ENCODE measurements around the gene VSTM2A. TPM values are rescaled to one million over a fixed set of nuclear protein-coding genes. Genes with fewer than 3 reads are reported as not detected.

The VSTM2A gene
- polyA plus RNA-seq, 2 of the 4 experiments (the other 2 are of a cell fraction) = not detected

- Histone ChIP-seq H3K4me3 (no peak overlapping the region), H3K4me1 (no peaks in the 10 kb centered on the region), H3K27ac (no peak overlapping the region), H3K4me2 (no peak overlapping the region), H3K9me3 (no peaks in the 10 kb centered on the region)
- no peak for ATAC-seq
- no peak for TF ChIP-seq ZC3H11A (IDR thresholded peaks at IDR 0.05)
- FAIRE-seq = no peak
- ChIA-PET CTCF (no interaction called here), POLR2A (no interaction called here)
- 20% methylated on average over 15 of the region's 15 CpGs for WGBS (ENCODE audit: missing lambda C conversion rate)
- no peak for DNase-seq (ENCODE audit: low read depth in 1 of 2, low spot score in 1 of 2)
Measured at GRCh38 chr7:54591404-54592386, 49.5 kb downstream of the VSTM2A start.

- ChIA-PET POLR2A (no interaction called here), CTCF (no interaction called here)
- 7% methylated on average over 2 of the region's 2 CpGs for WGBS (ENCODE audit: missing lambda C conversion rate)
- Histone ChIP-seq H3K4me2 (no peak overlapping the region), H3K4me1 (no peaks in the 10 kb centered on the region), H3K9me3 (no peaks in the 10 kb centered on the region), H3K4me3 (no peak overlapping the region), H3K27ac (no peak overlapping the region)
- DNase-seq (ENCODE audit: low read depth in 1 of 2, low spot score in 1 of 2) (no peak), ATAC-seq (no peak), FAIRE-seq (no peak)
- TF ChIP-seq PHF8 (IDR thresholded peaks at IDR 0.05; ENCODE audit: borderline replicate concordance, low read depth) = no peak
- TF ChIP-seq EP300 (IDR thresholded peaks at IDR 0.05) = no peak
- TF ChIP-seq USF2 (IDR thresholded peaks at IDR 0.05) = no peak
- no peak for TF ChIP-seq ZFP36 (IDR thresholded peaks at IDR 0.05; ENCODE audit: borderline replicate concordance, partially characterized antibody)
- TF ChIP-seq MAZ (IDR thresholded peaks at IDR 0.05; ENCODE audit: borderline replicate concordance, low read depth, low read length) = no peak
- no peak for TF ChIP-seq MYC (IDR thresholded peaks at IDR 0.05; ENCODE audit: borderline replicate concordance, low read length)
- no peak for TF ChIP-seq EHF (CRISPR knock-in tag; IDR thresholded peaks at IDR 0.05)
- TF ChIP-seq E2F6 (IDR thresholded peaks at IDR 0.05; ENCODE audit: borderline replicate concordance, low read depth) = no peak
Measured at GRCh38 chr7:54596747-54597146, 54.6 kb downstream of the VSTM2A start.

GRCh38 chr7:54615537-54615936 is 73.4 kb downstream of the VSTM2A start:
- CTCF ChIA-PET = interaction anchor here (1.3 kb wide), 1 partner anchor 13 kb away, joined by 4 read pairs; no protein-coding TSS in a partner anchor
- no peak for DNase-seq (ENCODE audit: low read depth in 1 of 2, low spot score in 1 of 2)
- FAIRE-seq = no peak

More at GRCh38 chr7:54615537-54615936, 73.4 kb downstream of the VSTM2A start:
- no peaks in the 10 kb centered on the region for H3K4me1 ChIP-seq
- TF ChIP-seq MYC (IDR thresholded peaks at IDR 0.05; ENCODE audit: borderline replicate concordance, low read length) = no peak
- no peak for TF ChIP-seq NFE2L2 (conservative IDR thresholded peaks at IDR 0.05; ENCODE audit: low read length)
- no peak for TF ChIP-seq E2F6 (IDR thresholded peaks at IDR 0.05; ENCODE audit: borderline replicate concordance, low read depth)
- no peak for TF ChIP-seq TFCP2L1 (CRISPR knock-in tag; IDR thresholded peaks at IDR 0.05)
- no peak for TF ChIP-seq POLR2AphosphoS2 (conservative IDR thresholded peaks at IDR 0.05; ENCODE audit: low read length)
- no peak for TF ChIP-seq RARB (CRISPR knock-in tag; IDR thresholded peaks at IDR 0.05)
- no peak for TF ChIP-seq JUN (IDR thresholded peaks at IDR 0.05)
- TF ChIP-seq MAX (IDR thresholded peaks at IDR 0.05) = no peak
- TF ChIP-seq CHD2 (IDR thresholded peaks at IDR 0.05; ENCODE audit: low read length, partially characterized antibody) = no peak
- TF ChIP-seq RAD21 (conservative IDR thresholded peaks at IDR 0.05 in 1 of 2, IDR thresholded peaks at IDR 0.05 in 1 of 2) = no peak
- POLR2A ChIA-PET = no interaction called here
- H3K4me2 ChIP-seq = no peak overlapping the region
- H3K9me3 ChIP-seq = no peaks in the 10 kb centered on the region
- H3K4me3 ChIP-seq = no peak overlapping the region
- H3K27ac ChIP-seq = no peak overlapping the region
- no peak for ATAC-seq
- 71% methylated on average over 2 of the region's 2 CpGs for WGBS (ENCODE audit: missing lambda C conversion rate)

Small RNA genes within 50 kb of the gene (small RNA-seq; reads per million reads assigned to genes)
- 0 reads per million in 6 experiments for gene RNU6-1125P

Other genes starting within 250 kb of the VSTM2A start
- 290 and 356 TPM in 2 replicates for gene SEC61G, start 216.8 kb downstream of the VSTM2A start, polyA plus RNA-seq (2011; rRNA removed)
- 394 to 427 TPM (median 421 TPM) in 3 replicates for gene SEC61G, start 216.8 kb downstream of the VSTM2A start, polyA plus RNA-seq (2017; fragmentation: RNase III; extraction: RNeasy Plus Mini Kit Qiagen cat#74134 plus additional on column Dnase treatment)